GM18861 (cell line): ENCODE results near the gene GSTA5.
"Not testable (repeated sequence)": the region's sequence is repeated elsewhere in the genome, so short reads cannot be mapped to it uniquely, and the experiment has no call there.

Experiments
- ATAC-seq: cut with Tn5 transposase; IDR thresholded peaks from one replicate; pipeline ENCODE4 v1.9.1; 2021; ENCODE audit not compliant: unreplicated experiment

GSTA5 gene

GRCh38 chr6:52794366-52794765, 46.2 kb downstream of the GSTA5 start:
- not testable (repeated sequence) for ATAC-seq

DNA sequence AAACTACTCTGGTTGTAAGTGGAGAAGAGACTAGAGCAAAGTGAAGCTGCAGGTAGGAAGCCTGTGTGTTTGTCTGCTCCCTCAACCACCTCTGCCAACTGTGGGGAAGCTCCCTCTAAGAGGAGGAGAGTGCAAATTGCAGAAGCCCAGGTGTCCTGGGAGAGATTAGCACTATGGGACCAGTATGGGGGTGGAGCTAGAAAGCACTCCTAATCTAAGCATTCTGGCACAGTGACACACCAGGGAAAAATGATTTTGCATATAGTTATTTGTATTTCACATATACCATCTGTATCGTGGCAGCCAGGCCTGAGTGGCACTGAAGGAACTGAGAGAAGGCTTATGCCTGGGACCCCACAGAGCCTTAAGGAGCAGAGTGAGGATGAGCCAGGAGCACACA, 49.8 kb downstream of the GSTA5 start:
- ATAC-seq = no peak

DNA sequence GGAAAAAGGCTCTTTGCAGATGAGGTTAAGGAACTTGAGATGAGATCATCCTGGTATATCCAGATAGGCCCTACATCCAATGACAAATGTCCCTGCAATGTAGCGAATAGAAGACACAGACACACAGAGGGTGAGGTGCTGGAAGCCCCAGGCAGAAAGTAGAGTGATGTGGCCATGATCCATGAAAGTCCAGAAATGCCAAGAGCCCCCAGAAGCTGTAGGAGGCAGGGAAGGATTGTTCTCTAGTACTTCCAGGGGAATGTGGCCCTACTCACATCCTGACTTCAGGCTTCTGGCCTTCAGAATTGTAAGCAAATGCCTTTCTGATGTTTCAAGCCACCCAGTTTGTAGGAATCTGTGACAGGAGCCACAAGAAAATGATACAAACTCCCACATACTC, 51.0 kb downstream of the GSTA5 start:
- ATAC-seq = not testable (repeated sequence)

DNA sequence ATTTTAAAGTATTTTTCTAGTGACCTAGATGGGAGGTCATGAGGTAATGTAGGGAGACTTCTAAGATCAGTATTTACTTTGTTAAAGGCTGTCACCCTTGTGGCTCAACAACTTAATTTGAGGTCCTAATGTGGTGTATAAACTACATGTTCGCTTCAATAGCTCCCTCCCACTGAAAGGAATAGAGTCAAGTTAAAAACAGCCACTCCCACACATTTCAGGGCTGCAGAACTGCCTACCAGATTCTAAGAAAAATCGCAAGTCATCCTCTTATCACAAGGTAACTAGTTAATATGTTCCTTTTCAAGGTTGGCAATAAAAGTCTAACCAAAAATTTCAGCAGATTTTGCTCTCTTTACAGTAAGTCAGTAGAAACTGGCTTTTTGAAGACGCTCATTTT, 52.1 kb downstream of the GSTA5 start:
- no peak for ATAC-seq

DNA sequence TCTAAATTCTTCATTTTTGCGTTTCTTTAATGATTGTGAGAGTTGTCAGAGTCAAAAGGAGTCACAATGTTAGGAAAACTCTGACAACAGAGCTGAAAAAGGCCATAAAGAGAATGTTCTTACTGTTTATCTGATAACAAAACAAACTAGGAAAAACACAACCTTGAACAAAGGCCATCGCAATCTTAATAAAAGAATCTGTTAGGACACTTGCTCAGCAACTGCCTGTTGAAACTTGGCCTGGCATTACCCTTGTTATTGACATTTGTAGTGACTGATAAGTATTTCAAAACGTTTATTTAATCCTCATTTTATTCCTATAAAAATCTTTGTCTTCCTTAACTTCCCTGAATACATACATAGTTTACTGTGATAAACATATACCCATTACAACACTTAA, 52.7 kb downstream of the GSTA5 start:
- ATAC-seq = no peak

- no peak for ATAC-seq
Observed at GRCh38 chr6:52786249-52786956, 54.2 kb downstream of the GSTA5 start.

DNA sequence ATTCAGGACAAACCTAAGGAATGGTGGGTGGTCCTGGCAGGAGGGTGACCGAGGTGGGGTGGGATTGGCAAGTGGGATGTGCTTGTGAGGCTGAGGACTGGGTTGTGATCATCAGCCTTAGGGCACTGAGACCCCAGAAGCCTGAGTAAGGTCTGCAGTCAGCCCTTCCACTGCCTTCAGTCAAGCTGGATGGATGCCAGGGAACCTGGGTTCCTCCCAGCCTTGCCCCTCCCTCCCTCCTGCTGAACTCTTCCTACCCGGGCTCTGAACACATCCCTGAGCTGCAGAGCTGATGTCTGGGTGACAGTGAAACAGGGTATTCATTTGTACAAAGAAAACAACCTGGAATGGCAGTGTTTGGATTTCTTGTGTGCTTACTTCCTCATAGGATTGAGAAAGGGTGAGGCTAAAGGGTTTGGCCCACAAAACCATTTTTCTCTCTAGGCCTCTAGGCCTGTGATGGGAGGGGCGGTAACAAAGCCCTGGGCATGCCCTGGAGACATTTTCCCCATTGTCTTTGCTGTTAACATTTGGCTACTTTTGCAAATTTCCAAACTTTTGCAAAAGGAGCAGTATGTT, 57.8 kb downstream of the GSTA5 start:
- ATAC-seq = not testable (repeated sequence)

DNA sequence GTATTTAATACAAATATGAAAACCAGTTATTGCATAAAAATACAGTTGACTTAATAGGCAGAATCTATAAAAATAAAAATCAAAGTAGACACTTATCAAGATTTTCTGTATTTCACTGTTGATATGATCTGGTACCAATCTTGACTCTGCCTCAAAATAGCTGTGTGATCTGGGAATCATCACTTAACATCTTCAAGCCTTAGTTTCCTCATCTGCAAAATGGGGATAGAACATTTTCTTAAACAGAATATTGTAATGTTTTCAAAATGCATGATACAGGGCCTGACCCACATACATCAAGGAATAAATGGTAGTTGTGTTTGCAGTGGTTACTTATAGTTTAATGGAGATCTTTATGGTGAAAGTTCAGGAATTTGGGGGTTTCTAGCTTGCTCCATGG, 58.4 kb downstream of the GSTA5 start:
- not testable (repeated sequence) for ATAC-seq
